Measurements from ENCODE around the gene DCDC1. TPM values are rescaled to one million over a fixed set of nuclear protein-coding genes. Genes with fewer than 3 reads are reported as not detected.

Gene DCDC1
- polyA plus RNA-seq, 2 of the 4 experiments (the other 2 are of a cell fraction): 2.8 to 9.5 TPM

DNA sequence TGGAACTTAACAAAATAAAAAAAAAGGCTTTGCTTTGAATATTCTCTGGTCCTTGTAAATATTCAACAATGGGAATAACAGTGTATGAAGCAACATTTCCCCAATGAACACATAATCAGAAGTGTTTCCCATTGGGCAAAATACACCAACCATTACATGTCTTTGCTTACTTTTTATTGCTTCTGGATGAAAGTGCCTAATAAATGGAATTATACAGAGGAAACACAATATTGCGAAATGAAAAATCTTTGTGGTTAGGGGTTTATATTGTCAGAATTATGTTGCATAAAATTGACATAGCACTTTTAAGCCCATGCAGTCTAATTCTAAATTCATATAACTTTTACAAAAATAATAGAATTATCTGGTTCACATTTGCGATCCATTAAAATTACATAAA lies 386.4 kb downstream of the DCDC1 start:
- Histone ChIP-seq H3K4me3 (no peak overlapping the region), H3K4me2 (no peak overlapping the region; the same call in 2 of the 3 replicates), H3K4me1 (peaks cover 27% of the 10 kb centered on the region), H3K9me3 (no peaks in the 10 kb centered on the region), H3K27ac (peak overlapping the region in 1 of 2 experiments; percentile 12; a peak in 1 of 6 replicates)
- FAIRE-seq (no peak), DNase-seq (ENCODE audit: low read depth in 1 of 2, low spot score in 1 of 2) (no peak), ATAC-seq (no peak)
- TF ChIP-seq MAZ (IDR thresholded peaks at IDR 0.05; ENCODE audit: borderline replicate concordance, low read depth, low read length) (no peak), CEBPB (IDR thresholded peaks at IDR 0.05) (peak in 1 of 2 experiments; percentile 25; a peak in 1 of 4 replicates), JUNB (IDR thresholded peaks at IDR 0.05) (no peak)
- WGBS (ENCODE audit: missing lambda C conversion rate): 97% methylated on average over 2 of the region's 2 CpGs
- ChIA-PET POLR2A (no interaction called here), CTCF (no interaction called here)

DNA sequence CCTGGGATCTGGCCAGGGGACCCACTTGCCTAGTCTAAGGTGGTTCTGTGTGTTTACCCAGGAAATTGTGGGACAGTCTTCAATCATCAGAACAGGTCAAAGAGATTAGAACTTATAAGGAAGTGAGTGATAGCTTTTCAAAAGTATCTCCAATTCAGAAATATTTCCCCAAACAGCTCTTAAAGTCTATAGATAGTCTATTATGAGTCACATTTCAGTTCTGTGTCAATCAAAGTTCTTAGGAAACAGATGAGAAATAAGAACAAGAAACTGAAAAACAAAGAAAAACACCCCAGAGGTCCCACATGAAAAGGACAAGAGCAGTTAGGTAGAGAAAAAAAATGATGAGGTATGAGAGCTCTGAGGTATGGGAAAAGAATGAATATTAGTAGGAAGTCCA lies 402.0 kb downstream of the DCDC1 start:
- ATAC-seq (no peak), FAIRE-seq (no peak), DNase-seq (ENCODE audit: low read depth in 1 of 2, low spot score in 1 of 2) (no peak)
- Histone ChIP-seq H3K4me1 (no peaks in the 10 kb centered on the region), H3K27ac (no peak overlapping the region), H3K4me2 (no peak overlapping the region), H3K9me3 (peaks cover 3% of the 10 kb centered on the region; the same call in 1 of the 3 replicates), H3K4me3 (no peak overlapping the region)
- POLR2A ChIA-PET: no interaction called here
- CTCF ChIA-PET: no interaction called here
- no peak for TF ChIP-seq ESRRA (IDR thresholded peaks at IDR 0.05; ENCODE audit: borderline replicate concordance, low read length)
- TF ChIP-seq, protein P1, sequence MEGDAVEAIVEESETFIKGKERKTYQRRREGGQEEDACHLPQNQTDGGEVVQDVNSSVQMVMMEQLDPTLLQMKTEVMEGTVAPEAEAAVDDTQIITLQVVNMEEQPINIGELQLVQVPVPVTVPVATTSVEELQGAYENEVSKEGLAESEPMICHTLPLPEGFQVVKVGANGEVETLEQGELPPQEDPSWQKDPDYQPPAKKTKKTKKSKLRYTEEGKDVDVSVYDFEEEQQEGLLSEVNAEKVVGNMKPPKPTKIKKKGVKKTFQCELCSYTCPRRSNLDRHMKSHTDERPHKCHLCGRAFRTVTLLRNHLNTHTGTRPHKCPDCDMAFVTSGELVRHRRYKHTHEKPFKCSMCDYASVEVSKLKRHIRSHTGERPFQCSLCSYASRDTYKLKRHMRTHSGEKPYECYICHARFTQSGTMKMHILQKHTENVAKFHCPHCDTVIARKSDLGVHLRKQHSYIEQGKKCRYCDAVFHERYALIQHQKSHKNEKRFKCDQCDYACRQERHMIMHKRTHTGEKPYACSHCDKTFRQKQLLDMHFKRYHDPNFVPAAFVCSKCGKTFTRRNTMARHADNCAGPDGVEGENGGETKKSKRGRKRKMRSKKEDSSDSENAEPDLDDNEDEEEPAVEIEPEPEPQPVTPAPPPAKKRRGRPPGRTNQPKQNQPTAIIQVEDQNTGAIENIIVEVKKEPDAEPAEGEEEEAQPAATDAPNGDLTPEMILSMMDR (IDR thresholded peaks at IDR 0.05): no peak
- TF ChIP-seq RFX5 (IDR thresholded peaks at IDR 0.05): no peak
- TF ChIP-seq PHF8 (IDR thresholded peaks at IDR 0.05; ENCODE audit: borderline replicate concordance, low read depth): no peak
- no peak for TF ChIP-seq GATA3 (IDR thresholded peaks at IDR 0.05; ENCODE audit: borderline replicate concordance)

- no peak for FAIRE-seq
These were observed 409.0 kb downstream of the DCDC1 start for GRCh38 chr11:30960387-30960992.

More at GRCh38 chr11:30960387-30960992, 409.0 kb downstream of the DCDC1 start:
- ChIA-PET CTCF (interaction anchor here (0.6 to 2.0 kb wide), 16 partner anchors 8 to 1216 kb away, joined by 3 to 14 read pairs (median 4); no protein-coding TSS in a partner anchor), POLR2A (no interaction called here)
- WGBS (ENCODE audit: missing lambda C conversion rate): 2% methylated on average over 2 of the region's 2 CpGs
- ATAC-seq (peak; percentile 70 to 85; a peak in 5 of 6 replicates), DNase-seq (ENCODE audit: low read depth in 1 of 2, low spot score in 1 of 2) (peak; percentile 14 to 75)
- Histone ChIP-seq H3K27ac (no peak overlapping the region; a peak in 1 of 6 replicates), H3K4me3 (no peak overlapping the region), H3K9me3 (no peaks in the 10 kb centered on the region), H3K4me2 (no peak overlapping the region), H3K4me1 (no peaks in the 10 kb centered on the region)
- TF ChIP-seq, protein P1 (IDR thresholded peaks at IDR 0.05): peak; percentile 83
- TF ChIP-seq REST (IDR thresholded peaks at IDR 0.05): no peak
- no peak for TF ChIP-seq CBX8 (IDR thresholded peaks at IDR 0.05)
- TF ChIP-seq ZSCAN20 (CRISPR knock-in tag; IDR thresholded peaks at IDR 0.05): no peak
- TF ChIP-seq, protein P2, sequence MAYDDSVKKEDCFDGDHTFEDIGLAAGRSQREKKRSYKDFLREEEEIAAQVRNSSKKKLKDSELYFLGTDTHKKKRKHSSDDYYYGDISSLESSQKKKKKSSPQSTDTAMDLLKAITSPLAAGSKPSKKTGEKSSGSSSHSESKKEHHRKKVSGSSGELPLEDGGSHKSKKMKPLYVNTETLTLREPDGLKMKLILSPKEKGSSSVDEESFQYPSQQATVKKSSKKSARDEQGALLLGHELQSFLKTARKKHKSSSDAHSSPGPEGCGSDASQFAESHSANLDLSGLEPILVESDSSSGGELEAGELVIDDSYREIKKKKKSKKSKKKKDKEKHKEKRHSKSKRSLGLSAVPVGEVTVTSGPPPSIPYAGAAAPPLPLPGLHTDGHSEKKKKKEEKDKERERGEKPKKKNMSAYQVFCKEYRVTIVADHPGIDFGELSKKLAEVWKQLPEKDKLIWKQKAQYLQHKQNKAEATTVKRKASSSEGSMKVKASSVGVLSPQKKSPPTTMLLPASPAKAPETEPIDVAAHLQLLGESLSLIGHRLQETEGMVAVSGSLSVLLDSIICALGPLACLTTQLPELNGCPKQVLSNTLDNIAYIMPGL (CRISPR knock-in tag; IDR thresholded peaks at IDR 0.05; ENCODE audit: borderline replicate concordance): no peak
- peak; percentile 92 to 94 for TF ChIP-seq RAD21 (conservative IDR thresholded peaks at IDR 0.05 in 1 of 2, IDR thresholded peaks at IDR 0.05 in 1 of 2)
- TF ChIP-seq SMC3 (IDR thresholded peaks at IDR 0.05): peak; percentile 86

All from A549 (cell line).